HCT116 (cell line): Measurements from ENCODE around the gene ADPRHL1. TPM values are rescaled to one million over a fixed set of nuclear protein-coding genes. Genes with fewer than 3 reads are reported as not detected.

Experiments used
- ATAC-seq: fragments of 200-7000 bp; cut with Tn5 transposase; 2 replicates; pipeline ENCODE4 v1.9.1; 2020; ENCODE audit warnings: mild to moderate bottlenecking, moderate library complexity
- BruUV-seq: library from RNA; stranded (reverse); fragments of 400-500 nt; replicated peaks from 2 replicates; lab custom pipeline; 2021; lab: Mats Ljungman, UMichigan
- CTCF ChIA-PET: fragments of 300-600 bp; sonication (Branson Sonifier 250); formaldehyde crosslinking; loops from one replicate; lab custom pipeline; 2021; ENCODE audit warnings: antibody characterized with exemption; lab: Charles Lee
- POLR2A ChIA-PET: fragments of 300-600, 350-600 bp; sonication (Branson Sonifier 250); formaldehyde crosslinking; loops from one replicate; lab custom pipeline; 2021; ENCODE audit warnings: antibody characterized with exemption; lab: Charles Lee
- RAD21 ChIA-PET, 2 experiments: fragments of 300-600 bp; sonication (Branson Sonifier 250); formaldehyde crosslinking; loops; one replicate each; lab custom pipeline; 2023; ENCODE audit warnings: low total read pairs in 2 of 2; ENCODE audit not compliant: uncharacterized antibody in 2 of 2, unreplicated experiment in 2 of 2, low non-redundant PET in 1 of 2; lab: Charles Lee
- DNase-seq: peaks from one replicate; pipeline ENCODE4 v3.0.0-alpha.2; 2010; ENCODE audit warnings: low read depth, low spot score
- H2AFZ ChIP-seq: fragments of 200-600 bp; shearing (Covaris generic), sonication (generic); 2 replicates; pipeline ENCODE4 v1.6.1; 2017; ENCODE audit warnings: low read depth, mixed run types, mixed read lengths, antibody characterized with exemption, low read length; ENCODE audit not compliant: poor library complexity, severe bottlenecking
- H3K27ac ChIP-seq: 2 replicates; pipeline ENCODE4 v1.5.1; 2012; ENCODE audit warnings: low read depth, low read length
- H3K27me3 ChIP-seq: fragments of 200-600 bp; sonication (generic); 2 replicates; pipeline ENCODE4 v1.6.1; 2016; ENCODE audit warnings: mixed run types, low read length, mixed read lengths; ENCODE audit not compliant: insufficient read depth
- H3K36me3 ChIP-seq, 2 experiments: fragments of 200-500 bp in 1 of 2; fragments of 200-600 bp in 1 of 2; sonication (Bioruptor generic) in 1 of 2; sonication (generic) in 1 of 2; 2 replicates each; pipeline versions ENCODE4 v1.5.1 to v1.6.1; 2014 to 2016; ENCODE audit warnings: low read length in 2 of 2, inconsistent platforms in 1 of 2, mixed read lengths in 1 of 2, mixed run types in 1 of 2; ENCODE audit not compliant: insufficient read depth in 2 of 2, control insufficient read depth in 1 of 2
- H3K4me1 ChIP-seq, 2 experiments: fragments of 200-600 bp in 1 of 2; sonication (generic) in 1 of 2; 2 replicates each; pipeline versions ENCODE4 v1.5.1 to v1.6.1; 2012 to 2017; ENCODE audit warnings: low read length in 2 of 2, inconsistent platforms in 1 of 2, mild to moderate bottlenecking in 1 of 2, mixed read lengths in 1 of 2, mixed run types in 1 of 2, moderate library complexity in 1 of 2; ENCODE audit not compliant: insufficient read depth in 2 of 2, control insufficient read depth in 1 of 2
- H3K4me2 ChIP-seq: fragments of 200-600 bp; sonication (generic); 2 replicates; pipeline ENCODE4 v1.6.1; 2017; ENCODE audit warnings: mixed run types, low read length, mixed read lengths
- H3K4me3 ChIP-seq, 2 experiments: fragments of 200-600 bp in 1 of 2; sonication (generic) in 1 of 2; replicated peaks in 1 of 2; 2 replicates each; pipeline ENCODE4 v1.5.1; 2011 to 2016; ENCODE audit warnings: low read length in 2 of 2, control low read depth in 1 of 2, low read depth in 1 of 2, mild to moderate bottlenecking in 1 of 2, mixed read lengths in 1 of 2, mixed run types in 1 of 2
- H3K79me2 ChIP-seq: fragments of 200-600 bp; sonication (generic); 2 replicates; pipeline ENCODE4 v1.6.1; 2017; ENCODE audit warnings: mild to moderate bottlenecking, mixed run types, low read length, moderate library complexity, mixed read lengths; ENCODE audit not compliant: insufficient read depth
- H3K9ac ChIP-seq: fragments of 200-600 bp; sonication (generic); 2 replicates; pipeline ENCODE4 v1.6.1; 2016; ENCODE audit warnings: low read length, mixed read lengths
- H3K9me2 ChIP-seq: fragments of 200-600 bp; sonication (generic), shearing (Covaris generic); 2 replicates; pipeline ENCODE4 v1.6.1; 2017; ENCODE audit warnings: mixed run types, mild to moderate bottlenecking, moderate library complexity; ENCODE audit not compliant: insufficient read depth
- H3K9me3 ChIP-seq, 2 experiments: fragments of 200-500 bp in 1 of 2; fragments of 200-600 bp in 1 of 2; sonication (Bioruptor generic) in 1 of 2; sonication (generic) in 1 of 2; 2 replicates each; pipeline ENCODE4 v1.6.1; 2014 to 2017; ENCODE audit warnings: low read length in 2 of 2, mixed read lengths in 2 of 2, inconsistent platforms in 1 of 2, low read depth in 1 of 2, mild to moderate bottlenecking in 1 of 2, mixed run types in 1 of 2, moderate library complexity in 1 of 2; ENCODE audit not compliant: control insufficient read depth in 1 of 2, insufficient read depth in 1 of 2
- H4K20me1 ChIP-seq: fragments of 200-600 bp; sonication (generic), shearing (Covaris generic); 2 replicates; pipeline ENCODE4 v1.6.1; 2017; ENCODE audit warnings: mixed run types, mild to moderate bottlenecking, moderate library complexity; ENCODE audit not compliant: insufficient read depth
- ATF3 ChIP-seq: IDR thresholded peaks from 2 replicates; pipeline ENCODE4 v1.6.1; 2012
- CTCF ChIP-seq, 3 experiments: fragments of 200-600 bp in 1 of 3; sonication (generic) in 1 of 3; IDR thresholded peaks in 2 of 3; conservative IDR thresholded peaks in 1 of 3; 2 replicates each; pipeline ENCODE4 v1.5.1; 2012 to 2017; ENCODE audit warnings: low read depth in 2 of 3, low read length in 2 of 3, antibody characterized with exemption in 1 of 3, borderline replicate concordance in 1 of 3, control low read depth in 1 of 3, mild to moderate bottlenecking in 1 of 3, mixed read lengths in 1 of 3, mixed run types in 1 of 3, moderate library complexity in 1 of 3; ENCODE audit not compliant: insufficient read depth in 1 of 3
- JUND ChIP-seq: IDR thresholded peaks from 2 replicates; pipeline ENCODE4 v1.6.1; 2012
- intact Hi-C: fragments of 100-400 bp; cut with micrococcal nuclease; formaldehyde crosslinking; loops from 2 replicates; pipeline ENCODE4 v1.10.0; 2022
- total RNA-seq: library from RNA; stranded (reverse); gene quantifications from one replicate; pipeline ENCODE4 v1.2.1, GENCODE V29; 2021; ENCODE audit not compliant: unreplicated experiment

ADPRHL1 gene
- total RNA-seq, 1 experiment from 2014 or later: 12.6 TPM

GRCh38 chr13:113402471-113403254 is 50.6 kb downstream of the ADPRHL1 start:
- no peaks in the 10 kb centered on the region for H3K79me2 ChIP-seq
- DNase-seq (no peak), ATAC-seq (peak; percentile 52)
- no peak overlapping the region for H3K9ac ChIP-seq
- TF ChIP-seq JUND: no peak
- TF ChIP-seq CTCF (IDR thresholded peaks at IDR 0.05 in 2 of 3, conservative IDR thresholded peaks at IDR 0.05 in 1 of 3; ENCODE audit: borderline replicate concordance in 1 of 3, insufficient read depth in 1 of 3, low read depth in 2 of 3, low read length in 2 of 3): peak in 1 of 3 experiments; percentile 28; a peak in 2 of 6 replicates
- no peaks in the 10 kb centered on the region for H3K9me3 ChIP-seq
- no peak overlapping the region for H3K27ac ChIP-seq
- POLR2A ChIA-PET: no interaction called here
- no peak overlapping the region for H3K4me3 ChIP-seq
- H3K4me1 ChIP-seq: peaks cover 7 to 8% of the 10 kb centered on the region in 2 experiments
- no peak overlapping the region for H2AFZ ChIP-seq
- H3K4me2 ChIP-seq: no peak overlapping the region
- H3K36me3 ChIP-seq: no peaks in the 10 kb centered on the region
- intact Hi-C loops: no loop called here
- H4K20me1 ChIP-seq: no peaks in the 10 kb centered on the region
- no peaks in the 10 kb centered on the region for H3K9me2 ChIP-seq
- H3K27me3 ChIP-seq: no peaks in the 10 kb centered on the region
- no TSS peak for BruUV-seq
- RAD21 ChIA-PET: no interaction called here
- CTCF ChIA-PET: no interaction called here

GRCh38 chr13:113401452-113402415 is 51.6 kb downstream of the ADPRHL1 start:
- Histone ChIP-seq H3K4me3 (no peak overlapping the region), H3K9ac (no peak overlapping the region), H3K9me3 (no peaks in the 10 kb centered on the region), H3K9me2 (no peaks in the 10 kb centered on the region), H2AFZ (no peak overlapping the region), H3K27me3 (no peaks in the 10 kb centered on the region), H4K20me1 (no peaks in the 10 kb centered on the region), H3K36me3 (no peaks in the 10 kb centered on the region), H3K27ac (no peak overlapping the region), H3K4me1 (peaks cover 7 to 8% of the 10 kb centered on the region in 2 experiments), H3K4me2 (no peak overlapping the region), H3K79me2 (no peaks in the 10 kb centered on the region)
- BruUV-seq: no TSS peak
- TF ChIP-seq JUND: no peak
- TF ChIP-seq ATF3: no peak
- DNase-seq (no peak), ATAC-seq (no peak)
- ChIA-PET CTCF (no interaction called here), POLR2A (no interaction called here), RAD21 (no interaction called here)
- intact Hi-C loops: no loop called here
